ENCODE results near the gene TACC2.
A peak's percentile ranks its signal among the peaks of the same experiment; 100 is the strongest.

GRCh38 chr10:121975295-121976086 lies 13.5 kb upstream of the TACC2 start:
- no peak for TF ChIP-seq IRF1 (CRISPR knock-in tag; IDR thresholded peaks at IDR 0.05; ENCODE audit: borderline replicate concordance)
- TF ChIP-seq ZNF184 (CRISPR knock-in tag; IDR thresholded peaks at IDR 0.05): no peak
- TF ChIP-seq CTCF (IDR thresholded peaks at IDR 0.05 in 2 of 3, conservative IDR thresholded peaks at IDR 0.05 in 1 of 3; ENCODE audit: insufficient read depth in 2 of 3, low read depth in 1 of 3, low read length in 3 of 3): peak in 1 of 3 experiments; percentile 7; a peak in 1 of 6 replicates
- no peak for TF ChIP-seq TCF7L2 (IDR thresholded peaks at IDR 0.05; ENCODE audit: low read depth, low read length)
